Measurements from ENCODE around the gene HES6.

GRCh38 chr2:238244151-238244550 is 4.3 kb upstream of the HES6 start:
- TF ChIP-seq CTCF (IDR thresholded peaks at IDR 0.05; ENCODE audit: low read length) (no peak), EZH2 (optimal IDR thresholded peaks at IDR 0.05; ENCODE audit: low read depth, low read length) (no peak)

Data from MM.1S (cell line).